SU-DHL-6 (cell line): Measurements from ENCODE around the gene SLITRK1.

Experiments
- CTCF ChIP-seq: fragments of 200-600 bp; sonication (generic); IDR thresholded peaks from one replicate; pipeline ENCODE4 v1.5.1; 2017; ENCODE audit warnings: antibody characterized with exemption, mild to moderate bottlenecking, low read length, moderate library complexity; ENCODE audit not compliant: insufficient read depth, poor library complexity, severe bottlenecking
- EZH2phosphoT487 ChIP-seq: fragments of 200-600 bp; sonication (generic), shearing (Covaris generic); conservative IDR thresholded peaks from 2 replicates; pipeline ENCODE4 v1.6.1; 2018; ENCODE audit warnings: mild to moderate bottlenecking, antibody characterized with exemption, low read length, moderate library complexity, mixed read lengths

GRCh38 chr13:83906240-83906820, 24.1 kb upstream of the SLITRK1 start:
- no peak for TF ChIP-seq CTCF
- TF ChIP-seq EZH2phosphoT487, result no peak
